SHP77 treated with DMSO at 0.1 percent for 48 hours (cell line): ENCODE measurements around the gene SCNN1A.
A peak's percentile ranks its signal among the peaks of the same experiment; 100 is the strongest.

Experiments used
- DNase-seq: peaks from one replicate; lab custom pipeline; 2025; lab: John Stamatoyannopoulos, UW

The SCNN1A gene

DNA sequence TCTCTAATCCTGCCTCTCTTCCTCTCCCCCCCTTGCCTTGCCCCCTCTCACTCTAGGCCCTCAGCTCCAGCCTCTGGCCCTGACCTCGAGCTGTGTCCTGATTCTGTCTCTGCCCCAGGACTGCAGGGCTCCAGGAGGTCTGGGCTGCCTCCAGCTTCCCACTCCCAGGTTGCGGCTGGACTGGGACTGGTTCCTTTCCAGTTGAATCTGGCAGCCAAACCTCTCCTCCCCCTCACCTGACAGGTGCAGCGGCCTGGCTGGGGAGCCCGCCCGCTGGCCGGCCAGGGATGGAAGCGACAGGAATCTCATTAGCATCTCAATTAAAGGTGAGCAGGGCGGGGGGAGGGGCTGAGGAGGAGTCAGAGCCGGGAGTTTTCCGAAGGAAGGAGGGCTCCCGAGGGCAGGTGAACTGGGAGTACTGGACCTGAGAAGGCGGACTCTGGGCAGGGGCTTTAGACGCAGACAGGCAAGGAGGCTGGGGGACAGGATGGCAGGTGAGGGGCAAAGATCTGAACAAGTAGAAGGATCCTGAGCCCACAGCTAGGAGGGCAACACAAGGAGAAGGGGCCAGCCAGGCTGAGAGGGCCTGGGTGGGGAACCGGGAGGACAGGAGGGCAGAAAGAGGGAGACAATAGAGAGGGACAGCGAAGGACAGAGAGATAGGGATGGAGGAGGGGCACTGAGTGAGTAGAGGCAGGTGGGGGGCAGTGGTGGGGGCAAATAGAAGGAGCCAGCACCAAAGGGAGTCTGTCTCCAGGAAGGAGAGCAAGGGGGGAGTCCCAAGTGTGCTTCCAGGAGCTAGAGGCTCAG is at the start of gene SCNN1A:
TSS of gene SCNN1A (minus strand) at position 295 of the 810 bp plus-strand sequence. CDS start 780 bp downstream, outside the sequence.
- no peak for DNase-seq

GRCh38 chr12:6424866-6425265 is 49.5 kb upstream of the SCNN1A start:
- no peak for DNase-seq

GRCh38 chr12:6424008-6424347 is 48.6 kb upstream of the SCNN1A start:
- no peak for DNase-seq

DNA sequence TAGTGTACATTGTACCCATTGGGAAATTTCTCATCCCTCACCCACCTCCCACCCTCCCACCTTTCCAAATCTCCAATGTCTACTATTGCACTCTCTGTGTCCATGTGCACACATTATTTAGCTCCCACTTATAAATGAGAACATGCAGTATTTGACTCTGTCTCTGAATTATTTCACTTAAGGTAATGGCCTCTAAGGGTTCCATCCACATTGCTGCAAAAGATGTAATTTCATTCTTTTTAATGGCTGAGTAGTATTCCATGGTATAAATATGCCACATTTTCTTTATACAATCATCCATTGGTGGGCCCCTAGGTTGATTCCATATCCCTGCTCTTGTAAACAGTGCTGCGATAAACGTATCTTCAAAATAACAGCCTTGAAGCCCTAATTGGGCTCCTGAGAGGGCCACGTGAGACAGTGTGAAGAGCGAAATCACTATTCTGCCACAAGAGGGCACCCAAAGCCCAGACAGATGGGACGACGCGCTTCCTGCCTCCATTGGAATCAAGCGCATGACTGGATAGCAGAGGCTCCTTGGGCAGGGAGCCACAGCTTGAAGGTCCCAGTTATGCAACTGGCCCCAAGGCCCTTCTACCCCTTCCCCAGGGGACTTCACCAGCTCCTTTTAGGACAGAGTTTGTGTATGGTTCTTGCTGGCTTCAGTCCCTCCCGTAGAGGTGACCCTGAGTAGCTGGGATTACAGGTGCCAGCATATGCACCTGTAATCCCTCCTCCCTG is 48.1 kb upstream of the SCNN1A start:
- DNase-seq = peak; percentile 45

DNA sequence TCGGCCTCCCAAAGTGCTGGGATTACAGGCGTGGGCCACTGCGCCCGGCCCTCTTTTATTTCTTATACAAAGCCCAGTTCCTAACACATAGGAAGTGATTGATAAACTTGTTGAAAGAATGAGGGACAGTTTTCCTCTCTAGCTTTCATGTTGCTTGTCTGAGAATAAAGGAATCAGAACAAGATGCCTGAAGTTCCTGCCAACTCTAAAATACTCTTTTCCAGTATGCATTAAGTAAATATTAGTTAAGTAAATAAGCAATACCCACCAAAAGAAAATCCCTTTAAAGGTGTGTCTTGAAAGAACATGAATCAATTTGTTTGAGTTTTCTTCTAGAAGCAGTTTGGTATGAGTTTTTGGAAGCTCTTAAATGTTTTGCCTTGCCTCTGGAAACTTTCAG is 45.0 kb upstream of the SCNN1A start:
- DNase-seq = no peak

GRCh38 chr12:6418796-6419195 is 43.4 kb upstream of the SCNN1A start:
- no peak for DNase-seq

DNA sequence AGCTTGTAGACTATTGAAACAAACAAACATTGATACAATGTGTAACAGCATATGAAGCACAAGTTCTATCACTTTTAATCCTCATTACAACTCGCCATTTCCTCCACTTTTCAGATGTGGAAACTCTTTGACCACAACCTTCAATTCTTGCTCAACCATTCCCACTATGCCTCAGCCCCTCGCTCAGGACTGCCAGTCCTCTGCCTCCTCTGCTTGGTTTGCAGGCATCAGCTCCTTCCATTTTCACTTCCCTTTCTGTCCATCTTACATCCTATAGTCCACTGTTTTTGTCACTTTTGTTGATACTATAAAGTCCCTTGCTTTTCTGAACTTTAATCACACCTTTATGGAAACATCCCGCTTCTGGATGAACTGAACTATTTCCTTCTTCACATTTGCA is 41.2 kb upstream of the SCNN1A start:
- DNase-seq = no peak

DNA sequence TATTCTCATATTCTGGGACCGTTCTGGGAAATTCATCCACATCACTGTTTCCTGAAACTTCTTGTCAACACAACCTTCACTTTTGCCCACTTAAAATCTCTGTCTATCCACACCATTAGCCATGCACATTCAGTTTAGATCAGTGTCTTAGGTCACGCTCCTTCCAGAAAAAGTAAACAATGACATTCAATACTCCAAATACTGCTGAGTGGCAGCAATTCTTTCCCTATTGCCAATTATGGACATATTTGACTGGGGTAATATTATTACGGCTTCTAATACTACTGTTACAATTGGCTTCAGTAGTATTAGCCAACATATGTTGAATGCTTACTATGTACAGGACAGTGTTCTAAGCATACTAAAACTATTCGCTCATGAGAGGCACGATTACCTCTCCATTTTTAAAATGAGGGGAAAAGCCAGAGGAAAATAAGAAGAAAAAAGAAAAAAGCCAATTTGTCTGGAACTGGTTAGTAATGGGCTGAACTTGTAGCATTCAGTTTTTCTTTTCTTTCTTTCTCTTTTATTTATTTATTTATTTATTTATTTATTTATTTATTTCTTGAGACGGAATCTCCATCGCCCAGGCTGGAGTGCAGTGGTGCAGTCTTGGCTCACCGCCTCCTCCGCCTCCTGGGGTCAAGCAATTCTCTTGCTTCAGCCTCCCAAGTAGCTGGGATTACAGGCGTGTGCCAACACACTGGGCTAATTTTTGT is 32.0 kb upstream of the SCNN1A start:
- no peak for DNase-seq

DNA sequence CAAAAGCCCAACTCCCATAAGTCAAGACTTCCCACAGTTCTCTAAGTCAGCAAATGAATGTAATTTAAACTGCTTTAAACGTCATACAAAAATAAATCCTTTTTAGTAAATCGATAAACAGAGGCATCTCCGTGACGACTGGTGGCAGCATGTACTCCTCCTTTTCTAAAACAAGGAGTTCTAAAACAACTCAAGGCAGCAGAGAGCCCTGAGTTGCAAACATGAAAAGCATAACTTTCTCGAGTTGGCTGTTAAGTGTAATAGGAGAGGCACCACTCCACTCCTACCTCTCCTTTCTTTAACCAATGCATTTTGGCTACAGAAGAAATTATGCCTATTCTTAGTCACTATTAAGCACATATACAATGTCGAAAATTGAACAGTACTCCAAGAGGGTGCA is 30.6 kb upstream of the SCNN1A start:
- no peak for DNase-seq

DNA sequence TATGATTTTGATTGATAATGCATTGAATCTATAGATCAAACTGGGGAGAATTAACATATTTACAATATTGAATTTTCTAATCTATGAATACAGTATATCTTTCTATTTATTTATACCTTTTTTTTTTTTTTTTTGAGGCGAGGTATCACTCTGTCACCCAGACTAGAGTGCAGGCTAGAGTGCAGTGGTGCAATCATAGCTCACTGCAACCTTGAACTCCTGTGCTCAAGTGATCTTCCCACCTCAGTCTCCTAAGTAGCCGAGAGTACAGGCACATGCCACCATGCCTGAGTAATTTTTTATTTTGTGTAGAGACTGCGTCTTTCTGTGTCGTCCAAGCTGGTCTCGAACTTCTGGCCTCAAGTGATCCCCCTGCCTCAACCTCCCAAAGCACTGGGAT is 29.0 kb upstream of the SCNN1A start:
- DNase-seq = no peak

- no peak for DNase-seq
Measured at GRCh38 chr12:6399884-6400644, 24.7 kb upstream of the SCNN1A start.

- DNase-seq = no peak
Measured at GRCh38 chr12:6396031-6396430, 20.7 kb upstream of the SCNN1A start.

- no peak for DNase-seq
Measured at GRCh38 chr12:6394398-6394797, 19.0 kb upstream of the SCNN1A start.

DNA sequence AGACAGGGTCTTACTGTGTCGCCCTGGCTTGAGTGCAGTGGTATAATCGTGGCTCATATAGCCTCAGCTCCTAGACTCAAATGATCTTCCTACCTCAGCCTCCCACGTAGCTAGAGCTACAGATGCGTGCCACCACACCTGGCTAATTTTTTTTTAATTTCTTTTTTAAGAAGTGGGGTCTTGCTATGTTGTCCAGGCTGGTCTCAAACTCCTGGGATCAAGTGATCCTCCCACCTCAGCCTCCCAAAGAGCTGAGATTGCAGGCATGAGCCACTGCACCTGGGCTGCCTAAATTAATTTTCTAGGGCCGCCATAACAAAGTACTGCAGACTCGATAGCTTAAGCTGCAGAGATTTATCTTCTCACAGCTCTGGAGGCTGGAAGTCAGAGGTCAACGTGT is 17.7 kb upstream of the SCNN1A start:
- DNase-seq = no peak

GRCh38 chr12:6392504-6392903 is 17.1 kb upstream of the SCNN1A start:
- no peak for DNase-seq

GRCh38 chr12:6391013-6391412 is 15.7 kb upstream of the SCNN1A start:
- DNase-seq = no peak

- DNase-seq = no peak
Measured at GRCh38 chr12:6390084-6390799, 14.9 kb upstream of the SCNN1A start.

DNA sequence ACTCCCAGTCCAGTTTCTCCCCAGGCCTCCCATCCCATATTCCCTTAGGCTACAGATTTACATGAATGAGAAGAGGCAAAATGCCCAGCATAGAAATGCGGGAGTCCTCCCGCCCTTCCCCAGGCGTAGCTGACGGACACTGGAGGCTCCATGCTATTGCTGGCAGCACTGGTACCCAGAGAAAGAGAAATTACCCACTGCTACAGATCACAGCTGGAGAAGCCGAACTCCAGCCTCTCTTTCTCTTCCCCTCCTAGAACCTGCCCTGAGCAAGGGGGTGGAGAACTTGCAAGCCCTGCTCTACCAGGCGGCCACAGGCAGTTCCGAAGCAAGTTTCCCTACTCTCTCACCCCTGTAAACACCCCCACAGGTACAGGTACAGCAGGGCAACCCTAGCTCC is 12.2 kb upstream of the SCNN1A start:
- DNase-seq = no peak

DNA sequence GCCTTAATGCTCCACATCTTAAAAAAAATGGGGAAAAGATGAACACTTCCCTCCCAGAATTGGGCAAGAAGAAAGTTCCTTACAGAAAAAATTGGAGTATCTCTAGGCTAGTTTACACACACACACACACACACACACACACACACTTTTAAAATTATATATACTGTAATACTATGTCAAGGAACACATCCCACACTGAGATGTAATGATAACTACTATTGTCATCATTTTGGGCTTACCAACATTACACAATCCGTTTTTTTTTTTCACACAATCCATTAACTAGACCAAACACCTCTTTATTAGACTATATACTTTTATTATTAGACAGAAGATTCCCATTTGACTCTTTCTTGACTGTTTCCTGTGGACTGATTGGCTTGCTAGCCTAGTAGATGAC is 11.1 kb upstream of the SCNN1A start:
- no peak for DNase-seq

DNA sequence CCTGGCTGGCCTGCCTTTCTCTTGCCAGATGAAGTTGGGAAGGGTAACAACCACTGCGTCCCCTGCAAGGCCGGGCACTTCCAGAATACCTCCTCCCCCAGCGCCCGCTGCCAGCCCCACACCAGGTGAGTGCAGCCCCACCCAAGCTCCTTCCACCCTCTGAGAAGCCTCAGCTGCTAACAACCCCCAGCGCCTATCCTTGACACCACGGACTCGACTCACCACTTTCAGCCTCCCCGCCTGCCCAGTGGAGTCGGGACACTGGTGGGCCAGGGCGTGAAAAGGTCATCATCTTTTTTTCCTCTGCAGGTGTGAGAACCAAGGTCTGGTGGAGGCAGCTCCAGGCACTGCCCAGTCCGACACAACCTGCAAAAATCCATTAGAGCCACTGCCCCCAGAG is 10.7 kb upstream of the SCNN1A start:
- DNase-seq = no peak
